HG02852 (cell line): ENCODE results near the gene MEN1.

Experiments
- ATAC-seq: cut with Tn5 transposase; IDR thresholded peaks from one replicate; pipeline ENCODE4 v1.9.1; 2021; ENCODE audit warnings: mild to moderate bottlenecking, moderate library complexity; ENCODE audit not compliant: unreplicated experiment

Gene MEN1

DNA sequence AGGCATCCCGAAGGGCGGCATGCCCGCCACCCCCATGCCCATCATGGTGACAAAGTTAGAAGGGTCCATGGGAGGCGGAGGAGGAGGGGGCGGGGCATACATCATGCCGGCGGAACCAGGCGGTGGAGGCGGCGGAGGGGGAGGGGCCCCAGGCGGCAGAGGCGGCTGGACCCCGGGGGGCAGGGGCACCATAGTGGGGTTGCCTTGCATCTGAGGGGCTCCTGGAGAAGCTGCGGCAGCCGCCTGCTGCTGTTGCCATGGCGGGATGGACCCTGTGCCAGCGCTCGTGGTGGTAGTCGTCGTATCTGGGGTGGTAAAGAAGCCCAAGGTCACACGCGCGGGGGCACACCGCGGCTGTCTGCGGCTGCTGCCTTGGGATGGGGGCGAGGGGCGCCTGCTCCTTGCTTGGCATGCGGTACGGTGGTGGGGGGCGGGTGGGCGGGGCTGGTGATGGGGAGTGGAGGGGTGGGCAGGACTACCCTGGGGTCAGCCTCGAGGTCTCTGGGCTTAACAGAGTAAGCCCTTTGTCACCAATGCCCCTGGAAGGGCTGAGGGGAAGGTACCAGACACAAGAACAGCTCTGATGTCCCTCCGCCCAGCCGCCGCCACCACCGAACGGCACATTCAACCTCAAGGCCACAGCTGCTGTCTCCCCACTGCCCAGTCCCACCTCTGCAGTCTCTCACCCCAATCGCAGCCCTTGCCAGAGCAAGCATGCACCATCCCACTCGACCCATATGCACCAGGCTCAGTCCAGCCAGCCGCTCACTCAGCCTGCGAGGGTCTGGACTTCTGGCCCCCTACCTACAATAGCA, 44.3 kb downstream of the MEN1 start:
- ATAC-seq, result no peak

DNA sequence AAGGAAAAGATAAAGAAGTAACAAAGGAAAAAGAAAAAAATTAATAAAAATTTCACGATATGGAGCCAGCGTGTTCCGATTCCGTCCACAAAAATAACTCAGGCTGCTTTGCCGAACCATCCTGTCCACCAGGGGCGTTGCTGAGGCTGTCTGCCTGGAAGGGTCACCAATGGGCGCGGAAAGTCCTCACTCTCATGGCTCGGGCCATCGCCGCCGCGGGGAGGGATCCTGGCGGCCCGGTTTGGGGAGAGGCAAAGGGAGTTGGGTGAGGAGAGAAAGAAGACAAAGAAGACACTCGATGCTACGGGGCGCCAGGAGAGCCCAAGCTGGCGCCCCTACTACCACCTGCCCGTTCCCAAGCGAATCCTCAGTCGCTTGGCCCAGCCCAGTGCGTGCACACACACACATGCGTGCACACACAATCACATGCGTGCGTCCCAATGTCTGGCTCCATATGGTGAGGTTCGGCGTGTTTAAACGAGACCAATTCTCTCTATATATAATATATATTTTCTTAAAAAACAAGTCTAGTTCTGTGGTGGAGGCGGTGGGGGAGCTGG, 45.0 kb downstream of the MEN1 start:
- no peak for ATAC-seq

DNA sequence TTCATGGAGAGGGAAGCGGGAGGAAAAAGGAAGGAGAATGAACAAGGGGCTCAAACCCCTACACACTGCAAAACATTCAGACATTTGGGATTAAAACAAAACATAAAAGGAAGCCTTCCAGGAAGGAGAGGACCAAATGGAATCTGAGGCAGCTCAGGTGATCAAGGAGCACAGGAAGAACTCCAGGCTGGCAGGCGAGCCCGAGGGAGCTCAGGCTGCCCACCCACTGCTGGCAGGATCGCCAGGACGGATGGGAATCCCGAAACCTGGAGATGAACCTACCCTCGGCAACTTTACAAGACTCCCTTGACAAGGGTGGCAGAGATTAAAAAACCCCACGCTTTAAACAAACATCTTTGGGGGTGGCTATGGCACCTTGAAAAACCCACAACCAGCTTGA, 45.6 kb downstream of the MEN1 start:
- ATAC-seq, result no peak

DNA sequence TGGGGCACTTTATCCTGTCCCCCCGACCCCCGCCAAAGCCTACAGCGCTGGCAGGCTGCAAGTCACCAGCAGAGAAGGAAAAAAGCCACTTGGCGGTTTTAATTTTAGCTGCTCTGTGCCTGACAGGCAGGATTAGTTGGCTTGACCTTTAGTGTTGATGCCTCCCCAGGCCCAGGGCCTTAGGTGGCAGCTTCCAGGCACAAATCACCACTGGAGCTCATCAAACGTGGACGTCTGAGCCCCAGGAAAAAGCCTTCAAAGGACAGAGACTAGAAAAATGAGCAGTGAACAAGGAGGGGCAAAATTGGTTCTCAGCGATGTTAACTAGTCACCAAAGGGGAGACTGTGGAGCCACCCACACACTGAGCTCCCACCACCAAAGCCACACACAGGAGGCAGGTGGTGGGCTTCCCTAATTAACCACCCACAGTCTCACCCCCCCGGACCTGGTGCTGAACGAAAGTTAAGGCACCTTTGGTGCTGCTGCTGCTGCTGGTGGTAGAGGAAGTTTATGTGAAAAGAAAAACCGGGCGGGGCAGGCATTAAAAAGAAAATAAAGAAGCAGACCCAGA, 46.2 kb downstream of the MEN1 start:
- no peak for ATAC-seq

DNA sequence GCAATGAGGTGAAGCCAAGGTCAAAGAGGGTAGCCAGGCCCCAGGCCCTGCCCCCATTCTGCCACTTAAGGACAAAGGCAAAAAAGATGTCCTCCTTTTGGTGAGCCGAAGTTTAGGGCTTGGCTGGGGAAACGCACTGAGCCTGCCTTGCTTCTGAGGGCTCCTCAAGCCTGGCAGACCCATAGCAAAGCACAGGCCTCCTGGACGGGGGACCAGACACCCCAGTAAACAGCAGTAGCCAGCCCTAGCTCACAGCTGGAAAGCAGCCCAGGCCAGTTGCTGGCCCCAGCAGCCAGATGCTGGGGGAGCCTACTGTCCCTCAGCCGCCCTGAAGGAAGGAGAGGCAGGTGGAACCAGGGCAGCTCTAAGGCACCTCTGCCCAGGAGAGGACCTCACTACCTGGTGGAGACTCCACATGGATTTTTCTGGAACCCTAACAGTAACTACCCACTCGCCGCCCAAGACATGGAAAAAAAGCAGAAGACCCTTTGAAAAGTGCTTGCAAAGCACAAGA, 46.8 kb downstream of the MEN1 start:
- no peak for ATAC-seq

DNA sequence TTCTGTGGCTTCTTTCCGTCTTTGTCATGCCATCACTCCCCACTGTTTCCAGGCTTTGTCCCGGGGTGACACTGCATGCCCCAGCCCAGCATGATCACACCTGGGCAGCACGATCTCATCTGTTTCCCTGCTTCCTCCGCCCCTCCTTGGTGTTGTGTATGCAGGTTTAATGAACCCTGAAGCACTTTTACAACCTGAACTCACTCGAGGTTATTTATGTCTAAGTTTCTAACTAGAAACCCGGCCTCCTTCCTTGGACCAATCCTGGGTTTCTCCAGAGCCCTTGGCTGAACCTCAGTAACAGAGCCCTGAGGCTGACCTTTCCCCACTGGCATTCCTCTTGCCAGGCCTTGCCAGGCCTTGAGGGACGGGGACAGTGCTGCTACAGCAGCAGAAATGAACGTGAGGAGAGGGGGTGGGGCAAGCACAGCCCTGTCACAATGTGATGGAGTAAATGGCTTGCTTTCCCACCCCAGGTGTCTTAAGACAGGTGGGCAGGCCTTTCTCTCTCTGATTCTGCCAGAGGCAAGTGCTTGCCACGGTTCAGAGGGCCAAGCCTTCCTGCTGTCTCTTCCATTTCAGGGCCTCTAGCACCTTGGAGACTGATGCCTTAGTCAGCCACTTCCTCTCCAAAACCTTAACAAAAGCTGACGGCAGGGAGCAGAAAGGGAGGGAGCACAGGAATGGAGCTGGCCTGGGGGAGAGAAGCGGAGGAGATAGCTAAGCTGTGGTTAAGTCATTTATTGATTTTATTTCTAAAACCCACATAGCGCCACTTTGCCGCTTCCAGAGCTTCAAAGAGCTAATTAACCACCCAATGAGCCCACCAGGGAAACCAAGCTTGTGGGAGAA, 47.5 kb downstream of the MEN1 start:
- no peak for ATAC-seq

DNA sequence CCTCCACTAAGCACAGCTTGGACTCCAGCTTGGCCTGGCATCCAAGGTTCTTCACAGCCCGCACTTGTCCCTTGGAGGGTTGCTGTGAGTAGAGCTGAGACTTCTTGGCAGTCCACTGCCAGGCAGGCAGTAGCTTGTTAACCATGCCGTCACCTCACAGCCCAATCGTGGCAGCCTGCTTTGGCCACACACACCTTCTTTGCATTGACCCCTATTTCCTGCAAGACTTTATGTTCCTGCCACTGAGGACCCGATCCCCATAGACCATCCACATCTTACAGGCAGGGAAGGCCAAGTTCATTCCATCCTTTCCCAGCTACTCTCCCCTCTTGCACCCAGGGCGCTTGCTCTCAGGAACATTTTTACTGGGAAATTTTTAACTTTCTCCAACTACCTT, 48.1 kb downstream of the MEN1 start:
- no peak for ATAC-seq

DNA sequence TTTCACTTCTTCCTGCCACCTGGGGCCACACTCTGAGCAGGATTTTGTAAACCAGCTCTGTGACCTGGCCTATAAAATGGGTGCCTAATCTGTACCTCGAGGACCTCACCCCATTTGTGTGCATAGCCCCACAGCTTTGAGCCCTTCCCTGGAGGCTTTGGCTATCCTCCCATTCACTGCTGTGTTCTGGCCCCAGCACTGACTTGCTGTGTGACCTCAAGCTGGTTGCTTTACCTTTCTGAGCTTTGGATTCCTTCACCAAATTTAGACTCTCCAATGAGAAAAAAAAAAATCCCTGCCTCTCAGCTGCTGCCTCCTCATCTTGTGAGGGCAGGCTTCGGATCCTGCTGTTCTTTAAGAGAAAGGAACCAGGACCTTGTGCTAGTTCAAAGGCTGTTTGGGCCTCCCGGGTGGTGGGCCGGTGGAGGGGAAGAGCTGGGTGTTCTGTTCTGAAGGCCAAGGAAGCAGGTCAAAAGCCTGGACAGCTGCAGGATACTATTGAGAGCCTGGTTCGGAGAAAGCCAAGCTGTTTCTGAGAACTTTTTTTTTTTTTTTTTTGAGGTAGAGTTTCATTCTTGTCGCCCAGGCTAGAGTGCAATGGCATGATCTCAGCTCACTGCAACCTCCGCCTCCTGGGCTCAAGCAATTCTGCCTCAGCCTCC, 49.5 kb downstream of the MEN1 start:
- ATAC-seq, result no peak

DNA sequence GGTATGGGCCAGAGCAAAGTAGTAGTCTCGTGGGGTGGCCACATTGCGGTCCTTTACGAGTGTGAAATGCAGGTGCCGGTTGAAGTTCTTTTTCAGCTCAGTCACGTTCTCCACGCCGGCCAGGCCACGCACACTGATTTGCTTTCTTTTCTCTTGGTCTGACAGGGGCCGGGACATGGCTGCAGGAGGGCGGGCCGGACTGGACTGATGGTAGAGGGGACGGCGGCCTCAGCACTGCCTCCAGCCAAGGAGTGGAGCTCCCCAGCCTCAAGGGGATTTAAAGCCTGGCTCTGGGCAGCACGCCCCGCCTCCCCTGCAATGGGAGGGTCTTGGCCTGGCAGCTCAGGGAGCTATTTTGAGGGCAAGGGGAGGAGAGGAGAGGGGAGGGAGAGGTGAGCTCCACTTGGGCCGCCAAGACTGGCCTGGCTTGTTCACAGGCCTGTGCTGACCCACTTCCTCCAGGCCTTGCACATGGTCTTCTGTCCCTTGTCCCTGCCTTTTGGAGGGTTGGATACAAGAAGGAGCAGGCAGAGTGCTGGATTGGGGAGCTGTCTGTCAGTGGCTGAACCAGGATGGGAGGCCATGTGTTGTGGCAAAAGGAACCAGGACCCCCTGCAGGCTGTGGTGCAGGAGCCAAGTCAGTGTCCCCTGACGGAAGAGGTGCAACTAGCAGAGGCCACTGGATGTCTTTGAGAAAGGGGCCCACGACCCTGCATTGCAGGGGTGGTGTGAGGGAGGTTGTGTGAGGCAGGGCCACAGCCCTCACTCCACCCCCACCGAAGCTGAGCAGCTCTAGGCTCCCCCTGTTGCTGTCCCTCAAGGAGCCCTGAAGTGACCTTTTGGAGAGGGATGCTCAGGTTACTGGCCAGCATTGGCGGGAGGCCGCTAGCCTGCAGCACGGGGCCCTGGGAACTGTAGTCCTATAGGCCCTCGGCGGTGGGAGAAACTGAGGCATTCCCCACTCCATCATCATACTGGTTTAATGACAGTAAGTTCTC, 50.3 kb downstream of the MEN1 start, which contains the start of gene PYGM:
TSS of gene PYGM (minus strand) at position 253 of the 998 bp plus-strand sequence. CDS start at position 177, 76 bp downstream.
- ATAC-seq, result no peak

DNA sequence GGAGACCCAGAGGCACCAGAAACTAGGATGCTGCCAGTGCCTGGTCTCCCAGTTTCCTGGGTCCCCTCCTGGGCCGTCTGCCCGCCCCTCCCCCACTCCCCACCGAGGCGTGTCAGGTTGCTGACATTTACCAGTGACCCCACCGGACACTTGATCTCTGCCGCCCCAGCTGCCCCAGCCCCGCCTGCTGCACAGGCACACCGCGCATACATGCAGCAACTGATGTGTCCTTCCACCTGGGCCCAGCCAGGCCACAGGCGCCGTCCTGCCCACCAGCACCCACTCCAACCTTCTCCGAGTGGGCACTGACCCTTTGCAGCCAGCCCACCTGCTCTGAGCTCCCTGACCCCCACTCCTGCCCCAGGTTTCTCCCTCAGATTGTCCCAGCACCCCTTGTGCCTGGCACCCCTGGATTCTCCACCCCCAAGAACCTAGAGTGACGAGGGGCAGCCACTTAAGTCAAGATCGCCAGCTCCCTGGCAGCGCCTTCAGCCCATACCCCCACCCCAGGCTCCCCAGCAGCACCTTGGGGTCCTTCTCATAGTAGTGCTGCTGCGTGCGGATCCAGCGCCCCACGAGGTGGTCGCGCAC, 51.1 kb downstream of the MEN1 start:
- ATAC-seq, result no peak

DNA sequence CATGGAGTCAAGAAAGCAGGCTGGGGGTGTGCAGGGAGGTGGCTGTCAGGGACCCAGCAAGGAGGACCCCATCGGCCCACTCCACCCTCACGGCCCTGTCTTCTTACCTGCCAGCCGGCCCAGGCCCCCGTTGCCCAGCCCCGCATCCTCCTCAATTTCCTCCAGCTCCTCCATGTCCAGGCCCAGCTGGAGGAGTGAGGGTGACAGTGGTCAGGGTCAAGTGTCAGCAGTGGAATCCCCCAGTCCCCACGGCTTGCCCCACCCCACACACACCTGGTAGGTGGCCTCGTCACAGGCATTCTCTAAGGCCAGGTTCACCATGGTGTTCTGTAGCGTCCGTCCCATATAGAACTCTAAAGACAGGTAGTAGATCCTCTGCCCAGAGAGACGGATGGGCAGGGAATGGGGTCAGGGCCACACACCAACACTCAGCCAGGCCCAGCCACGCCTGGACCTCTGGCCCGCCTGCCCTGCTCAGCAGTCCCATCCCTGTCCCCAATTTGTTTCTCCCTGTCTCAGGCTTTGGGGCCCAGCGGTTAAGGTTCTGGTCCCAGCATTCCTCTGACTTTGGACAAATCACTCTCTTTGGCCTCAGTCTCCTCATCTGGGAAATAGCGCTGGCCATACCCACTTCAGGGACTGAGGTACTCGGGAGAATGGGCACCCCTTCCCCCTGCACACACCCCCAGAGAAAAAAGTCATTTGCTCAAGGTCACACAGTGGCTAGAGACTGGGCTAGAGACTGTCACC, 51.8 kb downstream of the MEN1 start:
- no peak for ATAC-seq

DNA sequence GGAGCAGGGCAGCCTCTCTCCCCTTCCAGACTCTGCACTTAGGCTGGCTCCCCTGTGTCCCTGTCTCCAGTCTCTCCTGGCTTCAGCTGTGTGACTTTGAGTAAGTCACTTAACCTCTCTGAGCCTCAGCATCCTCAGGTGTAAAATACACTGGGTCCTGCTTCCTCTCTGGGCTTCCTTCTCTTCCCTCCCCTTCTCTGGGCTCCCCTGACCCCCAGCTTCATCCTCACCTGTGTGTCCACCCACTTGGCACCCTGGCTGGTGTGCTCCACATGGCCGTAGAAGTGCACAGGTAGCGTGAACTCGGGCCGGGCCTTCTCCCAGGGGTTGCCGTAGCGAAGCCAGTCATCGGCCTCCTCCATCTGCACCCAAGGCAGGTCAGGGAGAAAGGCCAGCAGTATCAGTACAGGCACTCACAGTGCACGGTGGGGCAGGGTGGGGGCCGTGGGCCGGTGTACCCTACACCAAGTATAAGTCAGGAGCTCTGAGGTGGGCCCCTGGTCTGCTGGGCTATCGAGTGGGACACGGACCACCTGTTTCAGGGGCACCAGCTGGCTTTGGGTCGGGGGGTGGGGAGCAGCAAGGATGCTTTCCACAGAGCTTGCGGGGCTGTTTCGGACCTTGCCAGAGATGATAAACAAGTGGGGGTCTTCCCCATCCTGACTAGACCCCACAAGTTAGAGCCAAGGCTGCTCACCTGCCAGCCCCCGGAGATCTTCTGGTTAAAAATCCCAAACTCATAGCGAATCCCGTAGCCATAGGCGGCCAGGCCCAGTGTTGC, 52.6 kb downstream of the MEN1 start:
- ATAC-seq, result no peak

DNA sequence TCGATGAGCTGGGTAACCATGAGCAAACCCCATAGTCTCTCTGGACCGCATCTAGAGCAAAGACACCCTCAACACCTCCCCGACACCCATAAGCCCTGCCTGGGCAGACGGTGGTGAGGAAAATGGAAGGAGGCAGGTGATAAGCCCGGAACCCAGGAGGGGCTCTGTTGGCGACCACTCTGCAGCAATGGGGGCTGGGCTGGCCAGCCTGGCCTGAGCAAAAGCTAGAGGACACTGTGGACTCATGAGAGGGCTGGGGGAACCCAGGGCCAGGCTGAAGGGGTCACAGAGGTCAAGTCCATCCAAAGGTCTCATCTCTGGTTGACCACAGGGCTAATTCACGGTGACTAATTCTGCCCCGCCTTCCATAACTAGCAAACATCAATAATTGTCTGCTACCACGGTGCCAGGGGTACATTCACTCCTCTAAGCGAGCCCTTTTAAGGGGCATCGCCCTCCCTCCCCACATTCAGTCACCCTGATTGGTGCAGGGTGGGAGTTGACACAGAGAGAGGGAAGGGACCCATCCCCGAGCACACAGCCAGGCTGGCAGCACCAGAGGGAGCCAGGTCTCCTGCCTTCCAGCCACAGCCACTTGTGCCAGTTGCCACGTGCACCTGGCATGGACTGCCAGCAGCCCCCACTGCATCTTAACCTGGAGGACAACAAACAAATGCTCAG, 54.5 kb downstream of the MEN1 start:
- no peak for ATAC-seq

DNA sequence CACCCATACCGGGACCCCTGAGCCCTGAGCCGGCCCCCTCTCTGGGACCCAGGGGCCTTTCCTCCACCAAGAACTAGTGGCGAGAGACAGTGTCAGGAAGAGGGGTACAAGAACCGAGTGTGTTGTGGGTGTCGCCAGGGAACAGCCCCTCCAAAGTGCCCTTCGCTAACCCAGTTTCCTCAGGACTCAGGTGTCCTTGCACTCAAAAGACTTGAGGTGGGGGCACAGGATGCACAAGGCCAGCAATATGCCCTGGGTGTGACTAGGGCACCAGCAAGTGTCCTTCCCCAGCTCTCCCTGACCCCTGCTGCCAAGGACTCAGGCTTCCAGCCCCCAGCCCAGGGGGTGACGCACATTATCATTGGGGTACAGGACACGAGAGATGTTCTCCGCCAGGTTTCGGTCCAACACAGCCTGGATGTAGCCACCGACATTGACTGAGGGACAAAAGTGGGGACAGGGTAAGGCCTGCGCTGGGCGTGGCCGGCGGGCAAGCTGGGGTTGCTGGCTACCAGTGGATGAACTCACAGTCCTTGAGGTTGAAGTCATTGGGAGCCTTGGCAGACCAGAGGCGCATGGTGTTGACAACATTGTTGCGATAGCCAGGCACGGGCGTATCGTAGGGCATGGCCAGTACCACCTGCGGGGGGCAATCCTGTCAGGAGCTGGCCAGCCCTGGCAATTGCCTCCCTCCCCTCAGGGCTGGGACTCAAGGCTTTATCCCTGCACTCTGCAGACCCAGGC, 55.3 kb downstream of the MEN1 start:
- ATAC-seq, result no peak

DNA sequence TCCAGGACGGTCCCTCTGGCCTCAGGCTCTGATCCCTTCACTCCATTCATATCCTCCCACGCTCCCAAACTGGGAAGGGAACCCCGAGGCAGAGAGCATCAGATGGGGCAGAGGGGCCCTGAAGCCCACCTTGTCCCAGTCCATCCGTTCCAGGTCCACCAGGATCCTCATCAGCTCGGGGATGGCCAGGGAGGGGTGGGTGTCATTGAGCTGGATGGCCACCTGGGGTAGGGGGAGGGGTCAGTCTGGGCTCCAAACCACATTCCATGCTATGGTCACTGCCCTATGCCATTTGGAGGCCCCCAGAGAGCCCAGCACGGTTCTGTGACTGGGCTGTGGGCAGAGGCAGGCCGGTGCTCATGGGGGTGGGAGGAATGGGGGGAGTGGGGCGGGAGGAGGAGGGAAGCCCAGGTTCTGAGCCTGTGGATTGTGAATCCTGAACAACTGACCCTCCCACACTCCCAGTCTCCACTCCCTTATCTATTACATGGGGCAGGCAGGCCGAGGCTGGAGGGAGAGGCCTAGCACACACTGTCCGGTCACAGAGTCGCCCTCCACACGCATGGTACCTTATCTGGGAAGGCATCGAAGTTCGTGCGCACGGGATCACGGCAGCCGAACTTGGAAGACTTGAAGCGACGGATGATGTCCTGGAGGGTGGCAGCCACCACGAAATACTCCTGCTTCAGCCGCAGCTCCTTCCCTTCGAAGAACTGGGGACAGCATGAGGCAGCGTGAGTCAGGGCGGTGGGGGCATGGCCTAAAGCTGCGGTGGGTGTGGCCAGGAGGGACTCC, 56.0 kb downstream of the MEN1 start:
- no peak for ATAC-seq
